ENCODE data around the gene GRM8. TPM values are rescaled to one million over a fixed set of nuclear protein-coding genes. Genes with fewer than 3 reads are reported as not detected.

GRM8 gene
- total and polyA plus RNA-seq, 2 experiments from 2014 or later = not detected

DNA sequence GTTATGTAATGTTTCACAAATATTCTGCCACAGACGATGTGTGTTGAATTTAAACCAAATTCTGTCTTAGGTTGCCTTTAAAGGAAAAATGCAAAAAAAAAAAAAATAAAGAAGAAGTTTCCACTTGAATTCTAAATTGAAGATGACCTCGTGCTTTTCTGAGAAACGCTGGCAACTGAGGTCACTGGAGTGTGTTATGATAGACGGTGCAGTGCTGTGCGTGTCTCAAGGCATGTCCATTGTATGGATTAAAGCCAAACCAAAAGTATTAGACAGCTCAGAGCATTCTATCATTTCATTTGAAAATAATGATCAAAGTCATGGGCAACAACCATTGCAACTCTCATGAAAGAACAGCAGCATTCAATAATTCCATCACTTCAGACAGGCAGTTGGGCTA is 483.9 kb downstream of the GRM8 start:
- Histone ChIP-seq H3K36me3 (ENCODE audit: low read depth) (no peaks in the 10 kb centered on the region), H2AFZ (no peak overlapping the region), H3K4me2 (ENCODE audit: unreplicated experiment) (no peak overlapping the region), H3K4me3 (no peak overlapping the region), H3F3A (ENCODE audit: insufficient read depth) (no peaks in the 10 kb centered on the region), H3K27me3 (replicated peaks; ENCODE audit: insufficient read depth) (no peaks in the 10 kb centered on the region), H3K9ac (no peak overlapping the region), H3K9me3 (ENCODE audit: low read depth) (no peaks in the 10 kb centered on the region), H3K4me1 (ENCODE audit: insufficient read depth) (no peaks in the 10 kb centered on the region), H3K27ac (no peak overlapping the region), H4K20me1 (ENCODE audit: insufficient read depth) (no peaks in the 10 kb centered on the region), H3K9me2 (ENCODE audit: insufficient read depth) (no peaks in the 10 kb centered on the region), H3K79me2 (ENCODE audit: insufficient read depth) (no peaks in the 10 kb centered on the region)
- 23 to 29% methylated on average over 5 of the region's 5 CpGs for WGBS, 2 experiments (ENCODE audit: low coverage in 1 of 2, low lambda C conversion rate in 2 of 2, missing lambda C conversion rate in 2 of 2)
- DNase-seq = no peak
- TF ChIP-seq EZH2phosphoT487 (IDR thresholded peaks at IDR 0.05; ENCODE audit: insufficient read depth, low read depth) (no peak), EZH2 (IDR thresholded peaks at IDR 0.05; ENCODE audit: insufficient read depth, poor library complexity, severe bottlenecking) (no peak)
- in situ Hi-C loops (cut with MboI) = no loop called here

DNA sequence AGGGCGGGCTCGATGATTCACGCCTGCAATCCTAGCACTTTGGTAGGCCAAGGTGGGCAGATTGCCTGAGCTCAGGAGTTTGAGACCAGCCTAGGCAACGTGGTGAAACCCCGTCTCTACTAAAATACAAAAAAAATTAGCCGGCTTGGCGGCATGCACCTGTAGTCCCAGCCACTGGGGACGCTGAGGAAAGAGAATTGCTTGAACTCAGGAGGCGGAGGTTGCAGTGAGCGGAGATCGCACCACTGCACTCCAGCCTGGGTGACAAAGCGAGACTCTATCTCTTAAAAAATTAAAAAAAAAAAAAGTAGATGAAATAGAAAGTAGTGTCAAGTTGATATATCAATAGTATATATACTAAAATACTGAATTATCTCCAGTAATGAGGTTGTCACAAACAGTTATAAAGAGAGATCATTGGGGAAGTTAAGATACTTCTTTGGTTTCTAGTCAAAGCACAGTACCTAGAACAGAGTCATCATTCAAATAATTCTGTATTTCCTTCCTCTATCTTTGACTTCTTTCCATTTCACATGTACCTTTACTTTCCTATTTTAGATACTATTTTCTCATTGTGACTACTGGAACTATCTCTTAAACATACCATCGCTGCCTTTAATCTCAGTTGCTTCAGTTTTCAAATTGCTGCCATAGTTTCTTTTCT is 491.7 kb downstream of the GRM8 start:
- Histone ChIP-seq H3K27me3 (replicated peaks; ENCODE audit: insufficient read depth) (no peaks in the 10 kb centered on the region), H3K4me3 (no peak overlapping the region), H3K9me3 (ENCODE audit: low read depth) (no peaks in the 10 kb centered on the region), H4K20me1 (ENCODE audit: insufficient read depth) (no peaks in the 10 kb centered on the region), H3K9me2 (ENCODE audit: insufficient read depth) (no peaks in the 10 kb centered on the region), H3K79me2 (ENCODE audit: insufficient read depth) (no peaks in the 10 kb centered on the region), H3K4me2 (ENCODE audit: unreplicated experiment) (no peak overlapping the region), H3K36me3 (ENCODE audit: low read depth) (no peaks in the 10 kb centered on the region), H2AFZ (no peak overlapping the region), H3F3A (ENCODE audit: insufficient read depth) (no peaks in the 10 kb centered on the region), H3K9ac (no peak overlapping the region), H3K4me1 (ENCODE audit: insufficient read depth) (no peaks in the 10 kb centered on the region), H3K27ac (no peak overlapping the region)
- WGBS, 2 experiments (ENCODE audit: low coverage in 1 of 2, low lambda C conversion rate in 2 of 2, missing lambda C conversion rate in 2 of 2) = 38 to 41% methylated on average over 13 of the region's 13 CpGs
- TF ChIP-seq EZH2phosphoT487 (IDR thresholded peaks at IDR 0.05; ENCODE audit: insufficient read depth, low read depth) (no peak), EZH2 (IDR thresholded peaks at IDR 0.05; ENCODE audit: insufficient read depth, poor library complexity, severe bottlenecking) (no peak)
- no peak for DNase-seq
- in situ Hi-C loops (cut with MboI) = no loop called here

DNA sequence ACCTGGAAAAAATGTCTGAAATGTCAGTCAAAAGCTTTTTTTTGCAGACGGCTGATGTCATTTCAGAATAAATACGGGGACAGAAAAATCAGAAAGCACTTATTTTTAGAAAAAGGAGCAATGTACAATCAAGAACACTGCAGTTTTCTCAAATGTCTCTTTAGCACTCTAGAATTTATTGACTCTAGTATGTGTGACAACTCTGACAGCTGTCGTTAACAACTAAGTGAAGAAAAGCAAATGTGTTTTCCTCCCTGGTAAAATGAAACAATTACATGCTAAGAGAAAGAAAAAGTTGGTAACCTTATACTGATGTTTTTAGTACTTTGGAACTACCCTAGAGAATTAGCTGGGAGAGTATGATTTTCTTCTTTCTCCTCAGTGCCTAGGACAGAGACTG is 497.4 kb downstream of the GRM8 start:
- H3K9me3 ChIP-seq (ENCODE audit: low read depth) = no peaks in the 10 kb centered on the region
- no peak overlapping the region for H3K4me2 ChIP-seq (ENCODE audit: unreplicated experiment)
- H3F3A ChIP-seq (ENCODE audit: insufficient read depth) = no peaks in the 10 kb centered on the region
- in situ Hi-C loops (cut with MboI) = no loop called here
- DNase-seq = no peak
- H3K4me1 ChIP-seq (ENCODE audit: insufficient read depth) = no peaks in the 10 kb centered on the region
- H3K27me3 ChIP-seq (replicated peaks; ENCODE audit: insufficient read depth) = no peaks in the 10 kb centered on the region
- TF ChIP-seq EZH2 (IDR thresholded peaks at IDR 0.05; ENCODE audit: insufficient read depth, poor library complexity, severe bottlenecking) (no peak), EZH2phosphoT487 (IDR thresholded peaks at IDR 0.05; ENCODE audit: insufficient read depth, low read depth) (no peak)
- no peaks in the 10 kb centered on the region for H3K36me3 ChIP-seq (ENCODE audit: low read depth)
- no peaks in the 10 kb centered on the region for H4K20me1 ChIP-seq (ENCODE audit: insufficient read depth)
- H3K4me3 ChIP-seq = no peak overlapping the region
- H3K9ac ChIP-seq = no peak overlapping the region
- WGBS, 2 experiments (ENCODE audit: low coverage in 1 of 2, low lambda C conversion rate in 2 of 2, missing lambda C conversion rate in 2 of 2) = 14 to 18% methylated on average over 3 of the region's 3 CpGs
- H3K79me2 ChIP-seq (ENCODE audit: insufficient read depth) = no peaks in the 10 kb centered on the region
- H3K9me2 ChIP-seq (ENCODE audit: insufficient read depth) = no peaks in the 10 kb centered on the region
- H2AFZ ChIP-seq = no peak overlapping the region
- no peak overlapping the region for H3K27ac ChIP-seq

DNA sequence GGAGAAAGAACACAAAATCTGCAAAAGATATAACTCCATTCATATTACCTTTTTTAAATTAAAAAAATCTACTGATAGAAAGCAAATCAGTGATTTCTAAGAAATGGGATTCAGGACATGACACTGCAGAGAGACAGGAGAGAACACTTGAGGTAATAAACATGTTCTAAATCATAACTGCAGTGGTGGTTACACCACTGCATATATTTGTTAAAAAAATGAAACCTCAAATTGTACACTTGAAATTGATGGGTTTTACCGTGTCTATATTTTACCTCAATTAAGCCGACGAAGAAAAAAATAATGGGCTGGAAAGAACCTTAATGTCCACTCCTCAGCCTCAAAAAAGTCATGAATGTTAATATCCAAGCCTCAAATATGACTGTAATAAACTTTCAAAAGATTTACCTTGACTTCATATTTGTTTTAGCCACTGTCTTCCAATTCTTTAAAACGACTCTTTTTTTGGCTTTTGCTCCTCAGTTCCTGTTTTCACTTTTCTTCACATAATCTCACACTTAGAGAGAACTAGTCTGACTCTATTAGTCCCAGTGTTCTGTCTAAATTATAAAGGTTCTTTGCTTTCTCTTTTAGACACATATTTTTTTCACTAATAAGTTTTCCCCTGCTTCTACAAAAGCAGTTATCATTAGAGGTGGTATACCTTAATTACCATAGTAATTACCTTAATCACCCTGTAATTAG is 502.4 kb downstream of the GRM8 start:
- no peak overlapping the region for H3K4me3 ChIP-seq
- H3K4me1 ChIP-seq (ENCODE audit: insufficient read depth) = no peaks in the 10 kb centered on the region
- H4K20me1 ChIP-seq (ENCODE audit: insufficient read depth) = no peaks in the 10 kb centered on the region
- 57 to 64% methylated on average over 4 of the region's 4 CpGs for WGBS, 2 experiments (ENCODE audit: low coverage in 1 of 2, low lambda C conversion rate in 2 of 2, missing lambda C conversion rate in 2 of 2)
- no peak overlapping the region for H2AFZ ChIP-seq
- no peak overlapping the region for H3K9ac ChIP-seq
- DNase-seq = no peak
- no peaks in the 10 kb centered on the region for H3K9me2 ChIP-seq (ENCODE audit: insufficient read depth)
- H3K27me3 ChIP-seq (replicated peaks; ENCODE audit: insufficient read depth) = no peaks in the 10 kb centered on the region
- in situ Hi-C loops (cut with MboI) = no loop called here
- no peak overlapping the region for H3K4me2 ChIP-seq (ENCODE audit: unreplicated experiment)
- TF ChIP-seq EZH2 (IDR thresholded peaks at IDR 0.05; ENCODE audit: insufficient read depth, poor library complexity, severe bottlenecking) = no peak
- H3K79me2 ChIP-seq (ENCODE audit: insufficient read depth) = no peaks in the 10 kb centered on the region
- no peaks in the 10 kb centered on the region for H3K9me3 ChIP-seq (ENCODE audit: low read depth)
- H3K36me3 ChIP-seq (ENCODE audit: low read depth) = no peaks in the 10 kb centered on the region
- H3K27ac ChIP-seq = no peak overlapping the region
- no peaks in the 10 kb centered on the region for H3F3A ChIP-seq (ENCODE audit: insufficient read depth)

Data from GM23248 (cell line).